ENCODE results near the gene KIFC3. TPM values are rescaled to one million over a fixed set of nuclear protein-coding genes. Genes with fewer than 3 reads are reported as not detected.

Gene KIFC3
- total and polyA plus RNA-seq, 5 donors, result 39.9 to 67.5 (median 49.8) TPM

GRCh38 chr16:57794849-57795430, 7.4 kb downstream of the KIFC3 start:
- H3K9me3 ChIP-seq (ENCODE audit: control insufficient read depth, low read length), result no peaks in the 10 kb centered on the region
- H3K4me3 ChIP-seq (ENCODE audit: low read length), result no peak overlapping the region
- WGBS, result 90% methylated on average over 18 of the region's 18 CpGs
- no peak for DNase-seq
- intact Hi-C loops (cut with DNase I), result loop anchor here in 3 of 4 donors (5.0 to 10.0 kb wide), 2 partner anchors 67 to 70 kb away; no protein-coding TSS in a partner anchor
- no peaks in the 10 kb centered on the region for H3K27me3 ChIP-seq (ENCODE audit: control insufficient read depth, insufficient read depth)
- peaks cover 15% of the 10 kb centered on the region for H3K4me1 ChIP-seq (ENCODE audit: control insufficient read depth, insufficient read depth, low read length)
- no peak for ATAC-seq
- H3K27ac ChIP-seq (ENCODE audit: low read length), result no peak overlapping the region

GRCh38 chr16:57791893-57792461, 10.3 kb downstream of the KIFC3 start:
- Histone ChIP-seq H3K4me1 (ENCODE audit: control insufficient read depth, insufficient read depth, low read length) (peaks cover 12% of the 10 kb centered on the region), H3K4me3 (ENCODE audit: low read length) (no peak overlapping the region), H3K27me3 (ENCODE audit: control insufficient read depth, insufficient read depth) (no peaks in the 10 kb centered on the region), H3K9me3 (ENCODE audit: control insufficient read depth, low read length) (no peaks in the 10 kb centered on the region), H3K27ac (ENCODE audit: low read length) (peak overlapping the region; percentile 15)
- 58% methylated on average over 8 of the region's 8 CpGs for WGBS
- no peak for ATAC-seq
- DNase-seq, result no peak
- intact Hi-C loops (cut with DNase I), result loop anchor here in 2 of 4 donors (10.0 kb wide), 1 partner anchor 73 kb away; no protein-coding TSS in a partner anchor

DNA sequence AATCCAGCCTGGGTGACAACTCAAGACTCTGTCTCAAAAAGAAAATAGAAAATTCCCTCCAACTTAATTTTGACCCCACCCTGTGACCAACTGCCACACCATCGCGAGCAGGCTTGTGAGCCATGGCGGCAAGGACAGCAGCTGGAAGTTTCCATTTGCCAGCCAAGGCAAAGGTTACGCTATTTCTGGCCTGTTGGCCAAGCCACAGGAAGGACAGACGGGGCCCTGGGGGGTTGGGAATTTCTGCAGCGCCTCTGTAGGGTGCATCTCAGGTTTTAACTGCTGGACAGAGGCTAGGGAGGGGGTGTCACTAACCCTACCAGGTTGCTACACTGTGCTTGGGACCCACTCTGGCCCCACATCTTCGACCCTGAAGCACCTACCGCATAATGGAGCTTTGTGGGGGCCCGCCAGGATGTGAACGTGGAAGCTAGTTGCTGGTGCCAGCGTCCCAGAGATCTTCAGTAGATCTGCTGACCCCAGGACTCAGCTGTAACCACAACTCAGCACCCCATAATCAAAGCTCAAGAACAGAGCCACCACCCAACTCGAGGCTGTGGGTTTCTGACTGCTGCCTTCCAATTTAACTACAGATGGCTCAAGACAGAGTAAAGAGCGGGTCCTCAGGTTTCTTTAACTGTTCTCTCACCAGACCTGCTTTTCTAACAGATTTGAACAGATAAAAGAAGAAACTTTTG, 10.9 kb downstream of the KIFC3 start:
- Histone ChIP-seq H3K27ac (ENCODE audit: low read length) (peak overlapping the region; percentile 76), H3K4me1 (ENCODE audit: control insufficient read depth, insufficient read depth, low read length) (peaks cover 12% of the 10 kb centered on the region), H3K9me3 (ENCODE audit: control insufficient read depth, low read length) (no peaks in the 10 kb centered on the region), H3K27me3 (ENCODE audit: control insufficient read depth, insufficient read depth) (no peaks in the 10 kb centered on the region), H3K4me3 (ENCODE audit: low read length) (no peak overlapping the region)
- ATAC-seq (peak; percentile 20 to 50), DNase-seq (peak; percentile 60 to 81 (median 61))
- intact Hi-C loops (cut with DNase I), result loop anchor here in 2 of 4 donors (10.0 kb wide), 1 partner anchor 73 kb away; no protein-coding TSS in a partner anchor
- WGBS, result 41% methylated on average over 13 of the region's 13 CpGs

DNA sequence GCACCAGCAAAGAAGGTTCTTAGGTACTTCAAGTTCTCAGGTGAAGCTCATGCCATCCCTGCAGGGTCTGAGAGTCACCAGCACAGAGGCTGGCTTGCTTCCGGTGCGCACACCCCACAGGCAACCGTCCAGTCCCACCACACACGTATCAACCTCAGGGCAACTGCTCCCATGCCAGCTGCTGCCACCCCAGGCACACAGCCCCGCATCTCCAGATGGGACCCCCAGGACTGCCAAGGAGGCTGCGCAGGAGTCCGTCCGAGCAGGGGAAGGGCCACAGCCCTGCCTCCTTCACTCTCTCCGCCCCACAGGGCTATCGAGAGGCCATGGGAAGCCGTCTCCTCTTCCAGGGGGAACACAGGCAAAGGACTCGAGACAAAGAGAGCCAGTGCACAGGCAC, 13.3 kb downstream of the KIFC3 start:
- no peak for DNase-seq
- intact Hi-C loops (cut with DNase I), result no loop called here
- no peak overlapping the region for H3K4me3 ChIP-seq (ENCODE audit: low read length)
- H3K27ac ChIP-seq (ENCODE audit: low read length), result no peak overlapping the region
- no peaks in the 10 kb centered on the region for H3K27me3 ChIP-seq (ENCODE audit: control insufficient read depth, insufficient read depth)
- 88% methylated on average over 12 of the region's 12 CpGs for WGBS
- peaks cover 15% of the 10 kb centered on the region for H3K4me1 ChIP-seq (ENCODE audit: control insufficient read depth, insufficient read depth, low read length)
- H3K9me3 ChIP-seq (ENCODE audit: control insufficient read depth, low read length), result no peaks in the 10 kb centered on the region
- no peak for ATAC-seq

GRCh38 chr16:57788252-57788841, 13.9 kb downstream of the KIFC3 start:
- H3K4me3 ChIP-seq (ENCODE audit: low read length), result no peak overlapping the region
- peak; percentile 4 to 34 for ATAC-seq
- intact Hi-C loops (cut with DNase I), result no loop called here
- peaks cover 15% of the 10 kb centered on the region for H3K4me1 ChIP-seq (ENCODE audit: control insufficient read depth, insufficient read depth, low read length)
- peak in 1 of 3 donors; percentile 55 for DNase-seq
- WGBS, result 49% methylated on average over 17 of the region's 17 CpGs
- H3K27me3 ChIP-seq (ENCODE audit: control insufficient read depth, insufficient read depth), result no peaks in the 10 kb centered on the region
- no peak overlapping the region for H3K27ac ChIP-seq (ENCODE audit: low read length)
- H3K9me3 ChIP-seq (ENCODE audit: control insufficient read depth, low read length), result no peaks in the 10 kb centered on the region

- no peaks in the 10 kb centered on the region for H3K9me3 ChIP-seq (ENCODE audit: control insufficient read depth, low read length)
- H3K4me3 ChIP-seq (ENCODE audit: low read length), result no peak overlapping the region
- DNase-seq, result no peak
- peak overlapping the region; percentile 55 for H3K27ac ChIP-seq (ENCODE audit: low read length)
- peaks cover 15% of the 10 kb centered on the region for H3K4me1 ChIP-seq (ENCODE audit: control insufficient read depth, insufficient read depth, low read length)
- WGBS, result 84% methylated on average over 8 of the region's 8 CpGs
- intact Hi-C loops (cut with DNase I), result no loop called here
- no peaks in the 10 kb centered on the region for H3K27me3 ChIP-seq (ENCODE audit: control insufficient read depth, insufficient read depth)
- peak; percentile 4 to 8 for ATAC-seq
These were observed 14.8 kb downstream of the KIFC3 start for GRCh38 chr16:57787519-57787905.

DNA sequence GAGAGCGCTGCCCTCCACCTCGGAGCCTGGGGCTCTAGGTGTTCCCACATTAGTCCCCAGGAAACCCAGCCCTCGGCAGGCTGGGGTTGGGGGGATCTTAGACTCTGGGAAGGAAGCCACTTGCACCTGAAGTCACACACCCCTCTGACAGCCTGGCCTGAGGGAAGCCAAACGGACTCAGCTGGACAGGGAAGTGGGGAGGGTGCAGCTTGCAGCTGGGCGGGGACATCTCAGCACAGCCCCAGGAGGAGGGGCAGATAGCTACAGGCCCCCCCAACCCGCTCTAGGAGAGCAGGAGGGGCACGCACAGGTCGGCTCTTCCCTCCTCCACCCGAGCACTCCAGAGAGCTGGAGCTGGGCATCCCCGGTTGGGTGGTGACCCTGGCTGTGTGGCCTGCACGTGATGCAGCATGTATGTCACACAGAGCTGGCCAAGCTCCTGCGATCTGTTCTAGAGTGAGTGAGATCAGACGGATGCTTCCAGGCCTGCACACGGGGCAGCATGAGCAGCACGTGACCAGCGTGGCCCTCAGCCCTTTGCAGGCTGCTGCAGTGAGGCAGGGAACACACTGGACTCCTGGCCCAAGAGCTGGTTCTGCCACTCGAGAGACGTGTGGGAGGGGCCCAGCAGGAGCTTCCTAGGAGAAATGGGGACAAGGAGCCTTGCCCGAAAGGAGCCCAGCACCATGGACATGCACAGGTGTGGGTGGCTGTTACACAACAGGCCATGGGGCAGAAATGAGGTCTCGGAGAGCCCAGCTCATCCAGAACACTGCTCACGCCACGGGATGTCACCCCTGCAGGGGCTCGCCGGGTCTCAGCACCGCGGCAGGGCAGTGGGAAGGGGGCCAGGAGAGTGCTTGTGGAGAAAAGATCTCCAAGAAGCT, 15.4 kb downstream of the KIFC3 start:
- DNase-seq (peak; percentile 83 to 88 (median 84)), ATAC-seq (peak; percentile 84 to 89)
- intact Hi-C loops (cut with DNase I), result no loop called here
- Histone ChIP-seq H3K4me3 (ENCODE audit: low read length) (no peak overlapping the region), H3K27me3 (ENCODE audit: control insufficient read depth, insufficient read depth) (no peaks in the 10 kb centered on the region), H3K9me3 (ENCODE audit: control insufficient read depth, low read length) (no peaks in the 10 kb centered on the region), H3K27ac (ENCODE audit: low read length) (peak overlapping the region; percentile 55), H3K4me1 (ENCODE audit: control insufficient read depth, insufficient read depth, low read length) (peaks cover 14% of the 10 kb centered on the region)
- 55% methylated on average over 26 of the region's 26 CpGs for WGBS

- no peak overlapping the region for H3K27ac ChIP-seq (ENCODE audit: low read length)
- H3K4me1 ChIP-seq (ENCODE audit: control insufficient read depth, insufficient read depth, low read length), result peaks cover 7% of the 10 kb centered on the region
- ATAC-seq (no peak), DNase-seq (peak in 1 of 3 donors; percentile 26)
- H3K4me3 ChIP-seq (ENCODE audit: low read length), result no peak overlapping the region
- intact Hi-C loops (cut with DNase I), result no loop called here
- no peaks in the 10 kb centered on the region for H3K9me3 ChIP-seq (ENCODE audit: control insufficient read depth, low read length)
- 93% methylated on average over 8 of the region's 8 CpGs for WGBS
- H3K27me3 ChIP-seq (ENCODE audit: control insufficient read depth, insufficient read depth), result no peaks in the 10 kb centered on the region
These were observed 16.4 kb downstream of the KIFC3 start for GRCh38 chr16:57785924-57786323.

GRCh38 chr16:57785385-57785784, 16.9 kb downstream of the KIFC3 start:
- peak in 1 of 3 donors; percentile 32 for DNase-seq
- intact Hi-C loops (cut with DNase I), result no loop called here
- H3K27me3 ChIP-seq (ENCODE audit: control insufficient read depth, insufficient read depth), result no peaks in the 10 kb centered on the region
- H3K27ac ChIP-seq (ENCODE audit: low read length), result no peak overlapping the region
- peaks cover 7% of the 10 kb centered on the region for H3K4me1 ChIP-seq (ENCODE audit: control insufficient read depth, insufficient read depth, low read length)
- ATAC-seq, result no peak
- 96% methylated on average over 10 of the region's 10 CpGs for WGBS
- H3K4me3 ChIP-seq (ENCODE audit: low read length), result no peak overlapping the region
- H3K9me3 ChIP-seq (ENCODE audit: control insufficient read depth, low read length), result no peaks in the 10 kb centered on the region

DNA sequence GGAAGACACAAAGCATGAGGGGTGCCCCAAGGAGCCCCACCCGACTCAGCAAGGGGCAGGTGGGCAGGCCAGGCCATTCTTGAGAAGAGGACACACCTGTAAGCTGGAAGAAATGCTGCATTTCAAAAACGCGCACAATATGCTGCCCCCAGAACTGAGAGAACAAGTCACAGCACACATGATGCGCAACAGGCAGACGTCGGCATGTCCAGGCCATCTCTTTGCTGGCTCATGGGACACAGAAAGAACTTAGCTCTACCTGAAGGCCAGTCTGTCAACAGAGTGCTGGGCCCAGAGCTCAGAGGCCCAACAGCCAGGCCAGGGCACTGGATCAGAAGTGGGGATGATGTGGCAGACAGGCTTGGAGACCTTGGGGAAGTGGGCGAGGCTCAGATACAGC, 18.0 kb downstream of the KIFC3 start:
- peaks cover 7% of the 10 kb centered on the region for H3K4me1 ChIP-seq (ENCODE audit: control insufficient read depth, insufficient read depth, low read length)
- ATAC-seq, result no peak
- H3K27me3 ChIP-seq (ENCODE audit: control insufficient read depth, insufficient read depth), result no peaks in the 10 kb centered on the region
- H3K9me3 ChIP-seq (ENCODE audit: control insufficient read depth, low read length), result no peaks in the 10 kb centered on the region
- intact Hi-C loops (cut with DNase I), result no loop called here
- H3K4me3 ChIP-seq (ENCODE audit: low read length), result no peak overlapping the region
- peak in 1 of 3 donors; percentile 5 for DNase-seq
- H3K27ac ChIP-seq (ENCODE audit: low read length), result no peak overlapping the region
- 93% methylated on average over 7 of the region's 7 CpGs for WGBS
